Measurements from ENCODE around the gene FAM3C. TPM values are rescaled to one million over a fixed set of nuclear protein-coding genes. Genes with fewer than 3 reads are reported as not detected.
"Not testable (repeated sequence)": the region's sequence is repeated elsewhere in the genome, so short reads cannot be mapped to it uniquely, and the experiment has no call there.

Gene FAM3C
- 52.8 and 54.8 TPM in 2 replicates for total RNA-seq

- intact Hi-C loops (cut with micrococcal nuclease): loop anchor here (1.0 kb wide), 6 partner anchors 11 to 446 kb away; partner anchors contain the start of gene ING3
These were observed at the start of gene FAM3C for GRCh38 chr7:121395961-121396757. TSS of gene FAM3C (minus strand) at chr7:121396308. CDS start at chr7:121382969, 13,339 bp downstream.

- intact Hi-C loops (cut with micrococcal nuclease): no loop called here
These were observed 46.7 kb upstream of the FAM3C start for GRCh38 chr7:121442845-121443244.

- intact Hi-C loops (cut with micrococcal nuclease): no loop called here
These were observed 44.9 kb upstream of the FAM3C start for GRCh38 chr7:121440857-121441503.

GRCh38 chr7:121438043-121438955 lies 42.2 kb upstream of the FAM3C start:
- intact Hi-C loops (cut with micrococcal nuclease): loop anchor here (1.0 to 2.0 kb wide), 7 partner anchors 42 to 487 kb away; partner anchors contain the start of gene FAM3C

GRCh38 chr7:121437470-121437869 lies 41.4 kb upstream of the FAM3C start:
- intact Hi-C loops (cut with micrococcal nuclease): no loop called here

GRCh38 chr7:121436688-121437087 lies 40.6 kb upstream of the FAM3C start:
- intact Hi-C loops (cut with micrococcal nuclease): no loop called here

GRCh38 chr7:121436136-121436535 lies 40.0 kb upstream of the FAM3C start:
- intact Hi-C loops (cut with micrococcal nuclease): no loop called here

GRCh38 chr7:121433775-121434174 lies 37.7 kb upstream of the FAM3C start:
- intact Hi-C loops (cut with micrococcal nuclease): no loop called here

GRCh38 chr7:121432486-121432885 lies 36.4 kb upstream of the FAM3C start:
- intact Hi-C loops (cut with micrococcal nuclease): not testable (repeated sequence)

GRCh38 chr7:121431996-121432395 lies 35.9 kb upstream of the FAM3C start:
- intact Hi-C loops (cut with micrococcal nuclease): no loop called here

- intact Hi-C loops (cut with micrococcal nuclease): no loop called here
These were observed 35.4 kb upstream of the FAM3C start for GRCh38 chr7:121431389-121431995.

- intact Hi-C loops (cut with micrococcal nuclease): no loop called here
These were observed 34.5 kb upstream of the FAM3C start for GRCh38 chr7:121430558-121430957.

- intact Hi-C loops (cut with micrococcal nuclease): no loop called here
These were observed 33.7 kb upstream of the FAM3C start for GRCh38 chr7:121429798-121430197.

GRCh38 chr7:121428855-121429489 lies 32.9 kb upstream of the FAM3C start:
- intact Hi-C loops (cut with micrococcal nuclease): no loop called here

GRCh38 chr7:121421743-121422142 lies 25.6 kb upstream of the FAM3C start:
- intact Hi-C loops (cut with micrococcal nuclease): not testable (repeated sequence)

- intact Hi-C loops (cut with micrococcal nuclease): no loop called here
These were observed 24.9 kb upstream of the FAM3C start for GRCh38 chr7:121420976-121421375.

- intact Hi-C loops (cut with micrococcal nuclease): no loop called here
These were observed 23.4 kb upstream of the FAM3C start for GRCh38 chr7:121419201-121420148.

- intact Hi-C loops (cut with micrococcal nuclease): no loop called here
These were observed 20.4 kb upstream of the FAM3C start for GRCh38 chr7:121416533-121416932.

- intact Hi-C loops (cut with micrococcal nuclease): no loop called here
These were observed 18.3 kb upstream of the FAM3C start for GRCh38 chr7:121414436-121414835.

GRCh38 chr7:121411597-121411979 lies 15.5 kb upstream of the FAM3C start:
- intact Hi-C loops (cut with micrococcal nuclease): no loop called here
